SIG-M5 treated with dmso at 0.1 percent for 504 hours (cell line): Measurements from ENCODE around the gene DMRT2.

ENCODE experiments used
- DNase-seq: peaks from one replicate; lab custom pipeline; 2025; ENCODE audit not compliant: unreplicated experiment; lab: John Stamatoyannopoulos, UW

The DMRT2 gene

GRCh38 chr9:1050125-1050895, at the start of gene DMRT2:
Gene DMRT2 (plus strand): TSS chr9:1050357. CDS start chr9:1051614, 1,257 bp downstream.
- DNase-seq: peak; percentile 66

- peak; percentile 36 for DNase-seq
Observed at GRCh38 chr9:1001838-1002237, 48.3 kb upstream of the DMRT2 start.

- DNase-seq: no peak
Observed at GRCh38 chr9:1002678-1003077, 47.5 kb upstream of the DMRT2 start.

- DNase-seq: peak; percentile 84
Observed at GRCh38 chr9:1005043-1005667, 45.0 kb upstream of the DMRT2 start.

GRCh38 chr9:1007312-1007711, 42.8 kb upstream of the DMRT2 start:
- peak; percentile 13 for DNase-seq

DNA sequence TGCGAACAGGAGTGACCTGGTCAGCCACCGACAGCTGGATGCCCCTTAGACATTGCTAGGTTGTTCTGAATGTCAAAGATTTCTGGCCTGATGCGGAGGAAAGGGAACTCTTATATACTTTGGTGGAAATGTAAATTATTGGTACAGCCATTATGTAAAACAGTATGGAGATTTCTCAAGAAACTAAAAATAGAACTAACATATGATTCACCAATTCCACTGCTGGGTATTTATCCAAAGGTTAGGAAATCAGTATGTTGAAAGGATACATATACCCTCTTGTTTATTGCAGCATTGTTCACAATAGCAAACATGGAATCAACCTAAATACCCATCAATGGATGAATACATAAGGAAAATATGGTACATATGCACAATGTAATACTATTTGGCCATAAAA, 41.9 kb upstream of the DMRT2 start:
- peak; percentile 52 for DNase-seq

GRCh38 chr9:1009101-1009707, 41.0 kb upstream of the DMRT2 start:
- DNase-seq: peak; percentile 78

- DNase-seq: peak; percentile 23
Observed at GRCh38 chr9:1013021-1013420, 37.1 kb upstream of the DMRT2 start.

- DNase-seq: no peak
Observed at GRCh38 chr9:1014225-1014624, 35.9 kb upstream of the DMRT2 start.

DNA sequence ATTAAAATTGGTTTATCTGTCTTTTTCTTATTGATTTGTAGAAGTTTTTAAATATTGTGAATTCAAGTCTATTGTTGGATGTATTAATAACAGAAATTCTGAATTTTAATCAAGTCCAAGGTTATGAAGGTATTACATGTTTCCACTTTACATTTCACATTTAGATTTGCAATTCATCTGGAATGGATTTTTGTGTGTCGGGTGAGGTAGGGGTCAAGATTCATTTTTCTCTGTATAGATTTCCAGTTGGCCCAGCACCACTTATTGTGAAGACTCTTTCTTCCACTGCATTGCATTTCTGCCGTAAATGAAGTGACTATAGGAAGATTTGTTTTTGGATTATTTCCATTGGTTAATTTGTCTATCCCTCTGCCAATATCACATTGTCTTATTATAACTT, 35.5 kb upstream of the DMRT2 start:
- DNase-seq: no peak

DNA sequence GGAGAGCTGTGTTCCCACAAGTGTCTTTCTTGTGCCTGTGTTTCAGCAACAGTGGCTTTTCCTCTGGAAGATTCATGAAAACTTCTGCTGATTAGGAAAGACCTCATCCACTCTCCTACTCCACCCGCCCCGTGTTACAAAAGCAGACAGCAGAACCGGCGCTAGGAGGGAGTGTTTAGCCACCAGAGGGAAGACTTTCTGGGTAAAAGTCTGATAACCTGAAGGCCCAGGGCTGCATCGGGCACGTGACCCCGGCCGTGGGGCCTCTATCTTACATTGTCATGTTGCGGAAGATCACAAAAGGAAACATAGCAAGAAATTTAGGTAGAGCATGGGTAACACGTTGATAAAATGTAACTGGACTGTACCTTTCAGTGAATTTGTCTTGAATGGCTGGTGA, 32.0 kb upstream of the DMRT2 start:
- peak; percentile 66 for DNase-seq

GRCh38 chr9:1024112-1024511, 26.0 kb upstream of the DMRT2 start:
- DNase-seq: no peak

DNA sequence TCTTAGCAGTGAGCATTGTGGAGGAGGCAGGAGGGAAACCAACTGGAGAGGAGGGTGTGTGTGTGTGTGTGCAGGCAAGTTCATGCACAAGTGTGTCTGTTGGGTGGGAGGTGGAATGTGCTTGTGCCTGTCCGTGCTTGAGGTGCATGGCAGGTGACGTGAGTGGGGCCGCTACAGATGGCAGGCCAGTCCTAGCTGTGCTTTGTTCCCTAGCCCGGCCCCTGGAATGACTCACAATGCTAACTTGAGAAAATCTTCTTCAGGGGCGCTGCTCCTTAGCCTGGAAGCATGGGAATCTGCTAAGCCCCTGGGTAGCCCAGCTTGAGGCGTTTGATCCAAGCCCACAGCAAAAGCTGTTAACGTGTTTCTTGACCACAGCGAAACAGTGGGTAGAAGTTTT, 25.0 kb upstream of the DMRT2 start:
- DNase-seq: no peak

DNA sequence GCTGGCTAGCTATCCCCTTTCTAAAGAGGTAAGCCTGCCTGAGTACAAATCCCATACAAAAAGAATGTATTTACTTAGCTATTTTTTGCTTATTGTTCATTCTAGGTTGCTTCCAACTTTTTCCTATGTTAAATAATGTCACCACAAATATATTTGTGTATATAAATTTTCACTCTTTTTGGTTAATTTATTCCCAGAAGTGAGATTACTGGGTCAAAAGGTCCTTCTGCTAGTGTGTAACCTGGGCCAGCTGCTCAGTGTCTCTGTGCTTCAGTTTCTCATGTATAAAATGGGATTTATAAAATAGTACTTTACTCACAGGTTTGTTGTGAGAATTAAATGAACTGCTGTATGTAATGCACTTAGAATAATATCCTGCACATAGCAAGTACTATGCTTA, 23.9 kb upstream of the DMRT2 start:
- DNase-seq: no peak

DNA sequence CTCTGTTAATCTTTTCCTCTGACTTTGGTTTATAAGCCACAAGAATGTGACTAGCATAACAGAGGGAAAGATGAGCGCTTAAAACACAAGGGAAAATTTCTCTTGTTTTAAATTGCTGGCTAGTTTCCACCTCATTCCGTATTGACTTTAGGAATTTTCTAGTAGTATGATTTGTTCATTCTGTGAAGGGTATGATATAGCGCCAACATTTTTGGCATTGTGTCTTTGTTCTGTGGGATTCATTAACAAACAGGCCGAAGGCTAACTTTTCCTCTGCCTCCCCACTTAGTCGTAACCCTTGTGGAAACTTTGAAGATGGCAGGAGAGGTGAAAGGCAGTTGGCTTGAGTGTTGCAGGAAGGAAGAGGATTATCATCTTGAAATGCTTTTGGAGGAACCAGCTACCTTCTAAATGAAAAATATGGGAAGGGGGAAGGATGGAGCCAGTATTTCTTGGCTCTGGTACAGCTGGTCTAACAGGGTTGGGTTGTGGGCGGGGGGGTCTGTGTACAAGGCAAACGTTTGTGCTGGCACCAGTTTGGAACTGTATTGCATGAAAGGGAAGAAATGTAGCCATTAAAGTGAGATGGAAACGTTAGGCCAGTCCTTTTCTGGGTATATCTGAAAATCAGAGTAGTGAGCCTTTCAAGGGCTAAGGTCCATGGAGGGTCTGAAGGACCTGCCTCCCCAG, 21.5 kb upstream of the DMRT2 start:
- DNase-seq: no peak

GRCh38 chr9:1031951-1032601, 18.1 kb upstream of the DMRT2 start:
- no peak for DNase-seq

DNA sequence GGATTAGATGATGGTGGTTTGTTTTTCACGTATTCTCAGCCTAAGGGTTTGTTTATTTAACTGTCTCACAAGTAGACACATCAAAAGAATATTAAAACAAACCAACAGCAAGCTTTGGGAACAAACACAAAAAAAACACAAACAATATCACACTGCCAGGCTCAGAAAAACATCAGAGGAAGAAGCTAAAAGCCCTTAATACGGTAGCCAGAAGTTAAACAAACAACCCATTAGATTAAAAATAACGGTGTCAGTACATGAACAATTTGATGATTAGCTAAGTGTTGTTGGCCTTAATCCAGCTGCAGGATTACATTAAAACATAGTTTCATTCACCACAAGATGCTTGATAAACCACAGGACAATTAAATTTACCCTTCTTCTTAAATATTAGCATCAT, 15.9 kb upstream of the DMRT2 start:
- no peak for DNase-seq

GRCh38 chr9:1039589-1039988, 10.6 kb upstream of the DMRT2 start:
- DNase-seq: no peak

DNA sequence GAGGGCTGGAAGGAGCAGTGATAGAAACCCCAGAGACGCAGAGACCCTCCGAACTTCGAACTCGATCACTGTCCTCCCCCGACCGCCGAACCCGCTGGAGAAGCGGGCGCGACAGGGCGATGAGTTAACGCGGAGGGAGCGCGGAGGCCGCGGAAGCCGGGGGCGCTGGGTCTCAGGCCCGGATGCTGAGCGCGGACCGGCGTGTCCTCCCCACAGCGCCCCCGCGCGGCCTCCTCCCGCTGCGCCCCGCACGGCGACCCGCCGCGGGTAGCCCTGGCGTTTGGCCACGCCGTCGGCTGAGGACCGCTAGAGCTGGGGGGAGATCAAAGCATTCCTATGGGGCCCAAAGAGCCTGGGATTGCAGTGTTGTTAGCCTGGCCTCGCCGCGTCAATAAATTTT, 7.7 kb upstream of the DMRT2 start:
- DNase-seq: no peak

- DNase-seq: no peak
Observed at GRCh38 chr9:1044643-1045042, 5.5 kb upstream of the DMRT2 start.
